ENCODE data around the gene TRAPPC10. TPM values are rescaled to one million over a fixed set of nuclear protein-coding genes. Genes with fewer than 3 reads are reported as not detected.
"Not testable (repeated sequence)": the region's sequence is repeated elsewhere in the genome, so short reads cannot be mapped to it uniquely, and the experiment has no call there.

TRAPPC10 gene
- total RNA-seq, 3 donors from 2014 or later (not counting 1 experiment from before 2014, with no cell fraction given) = 187 to 232 (median 213) TPM

GRCh38 chr21:44092211-44092610 is 80.1 kb downstream of the TRAPPC10 start:
- DNase-seq = no peak
- H3K4me3 Mint-ChIP-seq = no peak overlapping the region
- H3K27me3 Mint-ChIP-seq (ENCODE audit: low read depth in 2 of 2) = no peaks in the 10 kb centered on the region
- H3K27ac Mint-ChIP-seq = peak overlapping the region; percentile 17 to 42
- no peaks in the 10 kb centered on the region for H3K9me3 Mint-ChIP-seq
- no peaks in the 10 kb centered on the region for H3K9me3 ChIP-seq (ENCODE audit: control insufficient read depth, insufficient read depth, low read length)
- peaks cover 46% of the 10 kb centered on the region for H3K4me1 ChIP-seq (ENCODE audit: control insufficient read depth, insufficient read depth, low read length)
- H3K4me3 ChIP-seq (ENCODE audit: low read length) = no peak overlapping the region
- 94% methylated on average over 9 of the region's 9 CpGs for whole genome bisulfite sequencing (ENCODE audit: insufficient coverage)
- peaks cover 58% of the 10 kb centered on the region for H3K36me3 ChIP-seq (ENCODE audit: control insufficient read depth, insufficient read depth, low read length)
- intact Hi-C loops (cut with micrococcal nuclease) = no loop called here
- ATAC-seq = no peak
- peaks cover 7% of the 10 kb centered on the region for H3K36me3 Mint-ChIP-seq
- H3K27me3 ChIP-seq (ENCODE audit: control insufficient read depth, insufficient read depth, low read length) = no peaks in the 10 kb centered on the region
- TF ChIP-seq, protein P1, sequence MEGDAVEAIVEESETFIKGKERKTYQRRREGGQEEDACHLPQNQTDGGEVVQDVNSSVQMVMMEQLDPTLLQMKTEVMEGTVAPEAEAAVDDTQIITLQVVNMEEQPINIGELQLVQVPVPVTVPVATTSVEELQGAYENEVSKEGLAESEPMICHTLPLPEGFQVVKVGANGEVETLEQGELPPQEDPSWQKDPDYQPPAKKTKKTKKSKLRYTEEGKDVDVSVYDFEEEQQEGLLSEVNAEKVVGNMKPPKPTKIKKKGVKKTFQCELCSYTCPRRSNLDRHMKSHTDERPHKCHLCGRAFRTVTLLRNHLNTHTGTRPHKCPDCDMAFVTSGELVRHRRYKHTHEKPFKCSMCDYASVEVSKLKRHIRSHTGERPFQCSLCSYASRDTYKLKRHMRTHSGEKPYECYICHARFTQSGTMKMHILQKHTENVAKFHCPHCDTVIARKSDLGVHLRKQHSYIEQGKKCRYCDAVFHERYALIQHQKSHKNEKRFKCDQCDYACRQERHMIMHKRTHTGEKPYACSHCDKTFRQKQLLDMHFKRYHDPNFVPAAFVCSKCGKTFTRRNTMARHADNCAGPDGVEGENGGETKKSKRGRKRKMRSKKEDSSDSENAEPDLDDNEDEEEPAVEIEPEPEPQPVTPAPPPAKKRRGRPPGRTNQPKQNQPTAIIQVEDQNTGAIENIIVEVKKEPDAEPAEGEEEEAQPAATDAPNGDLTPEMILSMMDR (IDR thresholded peaks at IDR 0.05) = no peak
- H3K27ac ChIP-seq (ENCODE audit: low read length) = no peak overlapping the region
- H3K4me1 Mint-ChIP-seq = peaks cover 39 to 48% of the 10 kb centered on the region in 2 donors

- 95% methylated on average over 9 of the region's 9 CpGs for WGBS (ENCODE audit: insufficient coverage)
- peaks cover 46% of the 10 kb centered on the region for H3K36me3 ChIP-seq (ENCODE audit: control insufficient read depth, insufficient read depth, low read length)
- no peaks in the 10 kb centered on the region for H3K27me3 Mint-ChIP-seq (ENCODE audit: low read depth in 2 of 2)
- H3K4me1 ChIP-seq (ENCODE audit: control insufficient read depth, insufficient read depth, low read length) = peaks cover 31% of the 10 kb centered on the region
- no peak overlapping the region for H3K27ac ChIP-seq (ENCODE audit: low read length)
- intact Hi-C loops (cut with micrococcal nuclease) = no loop called here
- ATAC-seq = no peak
- H3K27ac Mint-ChIP-seq = peak overlapping the region; percentile 29 to 70
- H3K4me1 Mint-ChIP-seq = peaks cover 23 to 33% of the 10 kb centered on the region in 2 donors
- no peaks in the 10 kb centered on the region for H3K9me3 Mint-ChIP-seq
- no peaks in the 10 kb centered on the region for H3K27me3 ChIP-seq (ENCODE audit: control insufficient read depth, insufficient read depth, low read length)
- no peak overlapping the region for H3K4me3 ChIP-seq (ENCODE audit: low read length)
- H3K4me3 Mint-ChIP-seq = no peak overlapping the region
- peaks cover 7% of the 10 kb centered on the region for H3K36me3 Mint-ChIP-seq
- no peaks in the 10 kb centered on the region for H3K9me3 ChIP-seq (ENCODE audit: control insufficient read depth, insufficient read depth, low read length)
- no peak for DNase-seq
- TF ChIP-seq, protein P1 (IDR thresholded peaks at IDR 0.05) = no peak
Measured at GRCh38 chr21:44093761-44094160, 81.7 kb downstream of the TRAPPC10 start.

DNA sequence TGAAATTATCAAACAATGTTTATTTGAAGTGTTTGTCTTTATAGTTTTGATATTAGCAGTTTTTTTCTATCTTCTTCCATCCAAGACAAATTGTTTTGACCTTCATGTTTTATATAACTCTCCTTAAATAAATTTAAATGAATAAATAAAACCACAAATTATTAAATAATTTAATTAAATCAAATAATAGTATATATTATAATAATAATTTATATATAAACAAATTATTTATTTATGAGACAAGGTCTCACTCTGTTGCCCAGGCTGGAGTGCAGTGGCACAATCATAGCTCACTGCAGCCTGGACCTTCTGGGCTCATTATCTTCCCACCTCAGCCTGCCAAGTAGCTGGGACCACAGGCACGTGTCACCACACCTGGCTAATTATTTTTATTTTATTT is 82.7 kb downstream of the TRAPPC10 start:
- Histone ChIP-seq H3K9me3 (ENCODE audit: control insufficient read depth, insufficient read depth, low read length) (no peaks in the 10 kb centered on the region), H3K36me3 (ENCODE audit: control insufficient read depth, insufficient read depth, low read length) (peaks cover 44% of the 10 kb centered on the region), H3K27me3 (ENCODE audit: control insufficient read depth, insufficient read depth, low read length) (no peaks in the 10 kb centered on the region), H3K4me1 (ENCODE audit: control insufficient read depth, insufficient read depth, low read length) (peaks cover 20% of the 10 kb centered on the region), H3K27ac (ENCODE audit: low read length) (no peak overlapping the region), H3K4me3 (ENCODE audit: low read length) (no peak overlapping the region)
- TF ChIP-seq, protein P1 (IDR thresholded peaks at IDR 0.05) = no peak
- intact Hi-C loops (cut with micrococcal nuclease) = no loop called here
- Mint-ChIP-seq H3K4me3 (no peak overlapping the region), H3K27ac (peak overlapping the region; percentile 29 to 70), H3K9me3 (no peaks in the 10 kb centered on the region), H3K4me1 (peaks cover 12 to 22% of the 10 kb centered on the region in 2 donors), H3K36me3 (no peaks in the 10 kb centered on the region), H3K27me3 (ENCODE audit: low read depth in 2 of 2) (no peaks in the 10 kb centered on the region)
- ATAC-seq (no peak), DNase-seq (no peak)
- WGBS (ENCODE audit: insufficient coverage) = no CpG with 5 or more reads among the region's 1 CpG

DNA sequence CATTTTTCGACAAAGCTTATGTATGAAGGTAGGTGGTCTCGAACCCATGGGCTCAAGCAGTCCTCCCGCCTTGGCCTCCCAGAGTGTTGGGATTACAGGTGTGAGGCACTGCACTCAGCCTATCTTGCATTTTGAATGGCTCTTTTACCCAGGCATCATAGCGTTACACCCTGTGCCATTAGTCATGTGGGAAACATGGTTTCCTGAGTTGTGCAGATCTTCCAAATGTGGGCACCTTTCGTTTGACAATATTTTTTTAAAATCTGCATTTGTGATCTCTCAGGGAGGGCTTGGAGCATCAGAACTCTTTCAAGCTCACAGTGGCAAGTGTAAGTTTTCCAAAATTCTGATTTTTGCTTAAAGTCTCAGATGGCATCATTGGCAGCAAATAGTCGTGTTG is 86.4 kb downstream of the TRAPPC10 start:
- H3K27ac ChIP-seq (ENCODE audit: low read length); H3K9me3 ChIP-seq (ENCODE audit: control insufficient read depth, insufficient read depth, low read length); H3K36me3 Mint-ChIP-seq; H3K27me3 ChIP-seq (ENCODE audit: control insufficient read depth, insufficient read depth, low read length); H3K4me1 ChIP-seq (ENCODE audit: control insufficient read depth, insufficient read depth, low read length); H3K27ac Mint-ChIP-seq; H3K4me1 Mint-ChIP-seq; H3K4me3 Mint-ChIP-seq; H3K9me3 Mint-ChIP-seq; intact Hi-C loops (cut with micrococcal nuclease); DNase-seq; H3K27me3 Mint-ChIP-seq (ENCODE audit: low read depth in 2 of 2); H3K4me3 ChIP-seq (ENCODE audit: low read length); ATAC-seq: not testable (repeated sequence)
- peaks cover 15% of the 10 kb centered on the region for H3K36me3 ChIP-seq (ENCODE audit: control insufficient read depth, insufficient read depth, low read length)
- WGBS (ENCODE audit: insufficient coverage) = no CpG with 5 or more reads among the region's 6 CpGs

- ATAC-seq; intact Hi-C loops (cut with micrococcal nuclease); H3K9me3 ChIP-seq (ENCODE audit: control insufficient read depth, insufficient read depth, low read length); H3K27ac ChIP-seq (ENCODE audit: low read length); H3K4me1 ChIP-seq (ENCODE audit: control insufficient read depth, insufficient read depth, low read length); H3K27me3 ChIP-seq (ENCODE audit: control insufficient read depth, insufficient read depth, low read length); H3K4me3 Mint-ChIP-seq; H3K4me1 Mint-ChIP-seq; H3K36me3 Mint-ChIP-seq; DNase-seq; H3K4me3 ChIP-seq (ENCODE audit: low read length); H3K9me3 Mint-ChIP-seq; H3K27ac Mint-ChIP-seq; H3K27me3 Mint-ChIP-seq (ENCODE audit: low read depth in 2 of 2): not testable (repeated sequence)
- no CpG with 5 or more reads among the region's 13 CpGs for WGBS (ENCODE audit: insufficient coverage)
- peaks cover 10% of the 10 kb centered on the region for H3K36me3 ChIP-seq (ENCODE audit: control insufficient read depth, insufficient read depth, low read length)
Measured at GRCh38 chr21:44098964-44099363, 86.9 kb downstream of the TRAPPC10 start.

DNA sequence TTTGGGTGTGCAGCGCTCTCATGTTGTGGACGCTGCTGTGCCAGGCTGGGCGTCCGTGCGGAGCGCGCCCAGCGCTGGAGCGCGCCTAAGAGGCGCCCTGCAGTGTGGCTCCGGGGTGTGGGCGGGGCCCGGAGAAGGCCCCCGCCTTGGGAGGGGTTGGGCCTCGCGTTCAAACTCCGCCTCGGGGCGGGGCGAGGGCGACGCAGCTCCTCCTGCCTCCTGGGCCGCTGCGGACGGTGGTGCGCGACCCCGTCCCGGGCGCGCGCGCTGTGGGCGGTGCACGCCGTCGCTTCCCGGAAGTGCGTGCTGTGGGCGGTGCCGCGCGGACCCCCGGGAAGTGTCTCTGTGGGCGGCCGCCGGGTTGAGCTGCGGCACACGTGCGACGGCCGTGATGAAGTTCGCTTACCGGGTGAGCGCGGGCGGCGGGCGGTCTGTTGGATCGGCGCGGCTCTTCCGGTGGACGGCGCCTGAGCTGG is 95.0 kb downstream of the TRAPPC10 start, which contains the start of gene PWP2:
TSS of gene PWP2 (plus strand) at position 374 of the 476 bp plus-strand sequence. CDS start at position 392, 18 bp downstream.
- H3K4me1 Mint-ChIP-seq; H3K36me3 ChIP-seq (ENCODE audit: control insufficient read depth, insufficient read depth, low read length); H3K4me3 ChIP-seq (ENCODE audit: low read length); H3K9me3 Mint-ChIP-seq; H3K27me3 Mint-ChIP-seq (ENCODE audit: low read depth in 2 of 2); H3K27ac Mint-ChIP-seq; H3K4me1 ChIP-seq (ENCODE audit: control insufficient read depth, insufficient read depth, low read length); H3K27me3 ChIP-seq (ENCODE audit: control insufficient read depth, insufficient read depth, low read length); H3K36me3 Mint-ChIP-seq; H3K27ac ChIP-seq (ENCODE audit: low read length); intact Hi-C loops (cut with micrococcal nuclease); H3K9me3 ChIP-seq (ENCODE audit: control insufficient read depth, insufficient read depth, low read length): not testable (repeated sequence)
- ATAC-seq = peak; percentile 92 to 97 (median 96)
- peak in 1 of 2 donors; percentile 65 for DNase-seq
- WGBS (ENCODE audit: insufficient coverage) = 0% methylated on average over 14 of the region's 66 CpGs
- H3K4me3 Mint-ChIP-seq = peak within 1 kb of the TSS; percentile 76
